Activated T-cell treated with anti-CD3 and anti-CD28 coated beads for 4 hours (primary cell): ENCODE results near the gene SMPD3.

Experiments used
- DNase-seq: peaks from one replicate; pipeline ENCODE4 v3.0.0-alpha.2; 2020

Gene SMPD3

DNA sequence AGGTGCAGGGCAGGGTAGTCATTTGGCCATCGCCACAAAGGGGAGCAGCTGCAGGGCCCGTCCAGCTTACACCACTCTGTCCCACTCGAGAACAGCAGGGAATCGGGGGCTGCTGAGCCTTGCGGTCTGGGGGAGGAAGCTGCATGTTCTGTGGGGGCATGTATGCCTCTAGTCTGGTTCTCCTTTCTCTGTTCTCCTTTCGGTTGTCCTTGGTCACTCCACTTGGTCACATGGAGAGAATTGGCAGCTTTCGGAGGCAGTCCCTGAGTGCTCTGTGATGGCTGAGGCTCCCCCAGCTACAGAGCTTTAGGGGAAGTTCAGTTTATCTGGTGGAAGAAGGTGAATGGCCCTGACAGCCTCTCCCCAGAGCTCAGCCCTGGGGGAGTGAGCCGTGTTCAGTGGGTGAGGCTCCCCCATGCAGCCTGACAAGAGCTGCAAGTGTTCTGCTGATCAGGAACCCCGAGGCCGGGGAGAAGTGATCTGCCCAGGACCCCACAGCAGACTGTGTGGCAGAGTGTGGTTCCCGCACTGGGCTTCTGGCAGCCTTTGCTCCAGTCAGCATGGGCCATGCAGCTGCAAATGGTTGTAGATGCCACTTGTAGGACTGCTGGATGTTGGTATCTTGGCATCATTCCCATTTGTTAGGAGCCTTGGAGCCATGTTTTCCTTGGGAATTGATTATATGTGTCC lies 22.3 kb upstream of the SMPD3 start:
- no peak for DNase-seq

DNA sequence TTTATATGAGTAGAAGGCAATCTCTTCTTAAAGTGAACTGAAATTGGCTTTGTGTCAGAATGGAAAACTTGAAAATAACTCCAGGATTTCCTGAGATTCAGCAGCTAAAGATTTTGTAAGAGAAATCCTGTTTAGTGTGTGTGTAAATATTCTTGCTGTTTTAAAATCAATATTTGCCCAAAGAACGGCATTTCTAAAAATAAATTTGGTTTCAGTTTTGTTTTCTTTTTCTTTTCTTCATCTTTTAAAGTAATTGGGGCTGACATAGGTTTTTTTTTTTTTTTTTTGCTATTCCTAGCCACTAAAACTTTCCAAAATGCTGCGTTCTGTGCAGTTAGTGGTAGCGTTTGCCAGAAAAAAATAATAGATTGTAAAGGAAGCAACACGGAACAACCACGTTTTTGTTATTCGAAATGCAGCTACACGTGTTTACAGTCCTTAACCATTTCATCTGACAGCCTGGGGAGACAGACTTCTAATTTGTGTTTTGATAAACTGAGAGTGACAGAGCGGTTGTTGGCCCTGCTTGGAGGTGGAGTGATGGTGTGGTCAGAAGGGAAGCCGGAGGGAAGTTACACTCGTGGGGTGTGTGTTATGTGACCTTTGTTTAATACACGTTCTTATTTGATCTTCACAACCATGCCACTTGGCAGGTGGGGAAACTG lies 21.6 kb upstream of the SMPD3 start:
- no peak for DNase-seq

DNA sequence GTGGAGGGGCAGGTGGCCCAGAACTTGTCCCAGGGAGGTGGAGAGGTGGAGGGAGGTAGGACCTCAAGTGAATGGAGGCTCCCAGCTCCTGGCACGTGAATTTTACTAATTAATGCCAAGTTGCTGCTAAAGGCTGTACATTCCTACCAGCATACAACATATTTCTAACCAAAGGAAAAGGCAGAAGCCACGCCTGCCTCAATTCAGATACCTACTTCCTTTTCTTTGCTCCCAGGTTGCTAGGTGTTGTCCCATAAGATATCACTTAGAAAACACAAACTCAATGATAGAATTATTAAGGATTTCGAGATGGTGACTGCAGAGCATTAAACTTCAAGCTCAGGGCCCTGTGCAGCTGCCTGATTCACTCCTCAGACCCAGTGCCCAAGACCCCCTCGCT lies 20.5 kb upstream of the SMPD3 start:
- no peak for DNase-seq

DNA sequence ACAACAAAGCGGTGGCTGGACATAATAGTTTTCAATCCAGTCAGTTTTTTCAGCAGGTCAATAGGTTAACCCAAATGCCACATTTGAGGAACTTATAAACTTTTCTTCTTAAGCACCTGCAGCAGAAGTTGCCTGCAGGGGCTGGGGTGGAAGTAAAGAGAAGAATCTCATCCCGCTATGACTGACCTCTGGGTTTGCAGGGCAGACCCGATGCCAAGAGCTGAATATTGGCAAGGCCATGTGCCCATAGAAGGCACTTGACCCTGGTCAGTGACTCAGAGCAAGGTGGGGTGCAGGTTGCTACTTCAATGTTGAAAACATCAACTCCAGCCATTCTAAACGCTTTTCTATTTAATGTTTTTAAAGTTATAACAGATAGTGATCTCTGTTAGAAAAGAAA lies 17.9 kb upstream of the SMPD3 start:
- DNase-seq: no peak

DNA sequence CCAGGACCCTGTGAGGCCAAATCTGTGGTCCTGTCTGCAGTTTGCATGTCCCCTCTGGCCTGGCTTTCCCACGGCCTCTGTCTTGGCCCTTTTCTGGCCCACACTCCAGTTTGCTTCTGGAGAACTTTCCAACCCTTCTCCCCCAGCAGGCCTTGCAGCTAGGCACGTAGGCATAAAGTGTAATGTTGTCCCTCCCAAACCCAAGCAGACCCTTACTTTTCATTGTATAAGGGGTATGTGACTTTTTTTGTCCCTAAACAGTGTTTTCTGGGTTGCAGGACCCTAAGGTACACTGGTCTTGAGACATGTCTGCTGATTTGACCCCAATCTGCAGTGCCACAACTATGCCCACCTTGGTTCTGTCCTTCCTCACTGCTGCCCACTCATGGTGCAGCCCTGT lies 15.6 kb upstream of the SMPD3 start:
- no peak for DNase-seq

DNA sequence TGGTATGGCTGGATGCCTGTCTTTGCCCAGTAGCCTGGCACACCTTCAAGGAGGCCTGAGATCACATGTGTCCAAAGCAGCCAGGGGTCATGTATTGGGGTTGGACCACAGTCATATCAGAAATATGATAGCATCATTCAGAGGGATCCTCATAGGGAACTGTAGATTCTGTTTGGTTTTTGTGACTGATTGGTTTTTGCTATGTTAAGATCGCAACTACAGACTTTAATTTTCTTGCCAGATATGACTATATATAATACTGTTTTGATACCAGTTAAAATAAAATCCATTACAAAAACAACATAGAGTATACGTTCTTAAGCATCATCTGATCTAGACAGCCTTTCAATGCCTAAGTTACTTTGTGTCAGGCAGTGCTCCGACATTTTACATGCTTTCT lies 11.8 kb upstream of the SMPD3 start:
- no peak for DNase-seq

DNA sequence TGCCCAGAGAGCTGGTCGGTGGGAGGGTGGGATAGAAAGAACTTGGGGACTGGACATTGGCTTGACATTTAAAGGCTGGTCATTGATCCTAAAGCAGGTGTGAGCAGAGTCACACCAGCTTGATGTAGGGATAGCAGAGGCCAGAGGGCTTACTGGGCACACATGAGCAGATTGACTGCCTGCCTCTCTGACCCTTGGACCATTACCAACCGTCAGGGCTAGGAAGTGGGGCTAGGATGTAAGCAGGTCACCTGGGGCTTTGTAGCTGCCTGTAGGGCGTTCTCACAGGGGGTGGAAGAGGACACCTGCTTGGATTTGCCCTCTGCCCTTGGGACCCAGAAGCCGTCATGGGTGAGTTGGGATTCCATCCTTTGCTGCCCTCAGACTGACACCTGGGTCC lies 11.1 kb upstream of the SMPD3 start:
- DNase-seq: no peak

DNA sequence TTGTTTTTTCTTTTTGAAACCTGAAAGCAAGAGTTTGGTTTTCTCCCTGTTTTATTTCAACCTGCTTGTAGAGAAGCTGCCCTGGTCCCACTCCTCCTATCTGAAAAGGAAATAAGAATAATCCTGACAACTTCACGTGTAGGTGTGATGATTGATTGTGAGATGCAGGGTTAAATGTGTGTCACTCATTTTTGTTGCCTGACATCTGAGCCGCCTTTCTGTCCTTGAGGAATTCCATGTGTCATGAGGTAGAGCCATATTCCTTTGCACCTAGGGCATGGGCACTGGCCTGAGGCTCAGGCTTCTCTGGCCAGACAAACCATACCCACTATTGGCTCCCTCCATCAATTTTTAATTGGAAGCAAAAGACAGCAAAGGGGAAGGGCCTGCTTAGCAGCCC lies 10.2 kb upstream of the SMPD3 start:
- no peak for DNase-seq

DNA sequence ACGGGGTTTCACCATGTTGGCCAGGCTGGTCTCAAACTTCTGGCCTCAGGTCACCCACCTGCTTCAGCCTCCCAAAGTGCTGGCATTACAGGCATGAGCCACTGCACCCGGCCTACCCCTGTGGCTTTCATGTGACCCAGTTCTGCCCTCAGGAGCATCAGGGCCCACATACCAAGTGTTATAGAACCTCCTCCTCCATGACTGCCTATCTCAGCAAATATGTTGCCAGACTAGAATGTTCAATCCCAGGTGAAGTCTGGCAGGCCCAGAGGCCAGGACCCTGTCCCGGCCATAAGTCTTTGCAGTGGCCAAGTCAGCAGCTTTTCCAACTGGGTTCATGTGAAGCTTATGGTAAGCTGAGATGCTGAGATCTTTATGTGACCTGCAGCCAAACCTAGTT lies 9.8 kb upstream of the SMPD3 start:
- no peak for DNase-seq

DNA sequence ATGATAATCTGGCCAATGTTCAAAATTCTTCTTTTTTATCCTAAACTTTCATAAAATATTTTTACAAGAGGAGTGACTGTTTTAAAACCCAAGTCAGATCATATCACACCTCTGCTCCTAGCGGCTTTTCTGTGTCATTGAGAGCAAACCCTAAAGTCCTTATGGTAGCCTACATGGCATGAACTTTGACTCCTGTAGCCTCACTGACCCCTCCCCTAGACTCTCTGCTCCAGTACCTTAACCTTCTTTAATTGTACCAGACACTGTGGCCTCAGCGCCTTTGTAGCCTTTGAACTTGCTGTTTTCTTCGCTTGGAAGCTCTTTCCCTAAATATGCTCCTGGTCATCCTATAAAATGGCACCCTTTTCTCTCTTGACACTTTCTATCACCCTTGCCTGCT lies 7.3 kb upstream of the SMPD3 start:
- no peak for DNase-seq

DNA sequence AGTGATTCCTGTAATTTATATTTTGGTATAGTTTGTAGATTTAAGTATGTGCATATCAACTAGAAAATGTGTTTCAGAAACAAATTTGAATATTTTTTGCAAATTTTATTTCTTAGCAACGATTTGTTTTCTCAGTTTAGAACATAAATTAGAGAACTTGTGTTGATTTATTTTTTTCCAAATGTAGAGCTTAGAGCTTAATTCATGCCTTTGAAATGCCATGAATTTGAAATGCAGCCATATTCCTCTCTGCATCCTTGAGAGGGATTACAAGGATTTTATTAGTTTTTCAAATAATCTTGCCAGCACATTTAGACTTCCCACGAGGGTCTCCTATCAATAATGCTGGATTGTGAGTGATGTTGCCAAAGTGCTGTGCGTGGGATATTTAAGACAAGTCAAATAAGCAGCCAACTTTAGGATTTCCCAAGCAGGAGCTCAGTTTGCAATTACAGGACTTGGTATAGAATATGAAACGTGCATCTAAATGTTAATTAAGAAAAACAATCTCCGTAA lies 6.7 kb upstream of the SMPD3 start:
- no peak for DNase-seq

DNA sequence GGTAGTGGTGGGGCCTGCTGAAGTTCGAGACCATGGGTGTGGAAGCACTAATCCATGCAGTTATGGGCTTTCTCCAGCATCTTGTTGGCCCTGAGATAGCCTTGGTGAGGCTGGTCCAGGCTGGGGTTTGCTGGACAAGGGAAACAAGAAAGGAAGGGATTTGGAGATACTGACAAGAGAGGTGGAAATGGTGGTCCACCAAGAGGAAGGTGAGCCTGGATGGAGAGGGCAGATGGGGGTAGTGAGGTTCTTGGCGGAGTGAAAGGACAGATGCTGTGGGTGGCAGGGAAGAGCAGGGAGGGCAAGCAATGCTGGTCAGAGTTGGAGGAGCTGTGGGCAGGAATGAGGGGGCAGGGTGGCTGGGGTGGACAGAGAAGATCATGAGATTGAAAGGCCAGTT lies 5.5 kb upstream of the SMPD3 start:
- DNase-seq: no peak

DNA sequence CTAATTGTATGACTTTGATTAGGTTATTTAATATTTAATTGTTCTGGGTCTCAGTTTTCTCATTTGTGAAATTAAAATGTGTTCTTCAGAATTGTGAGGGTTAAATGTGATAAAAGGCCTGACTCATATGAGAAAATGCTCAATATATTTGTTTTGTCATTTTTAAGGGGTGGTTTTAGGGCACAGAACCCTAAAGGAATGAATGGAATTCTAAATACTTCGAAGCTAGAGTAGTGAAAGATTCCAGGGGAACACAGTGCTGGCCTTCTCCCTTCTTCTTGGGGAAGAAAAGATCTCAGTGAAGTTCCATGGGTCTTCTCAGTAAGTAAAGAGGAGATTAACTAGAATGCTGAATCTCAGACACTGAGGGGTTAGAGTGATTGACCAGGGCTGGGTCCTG lies 3.9 kb upstream of the SMPD3 start:
- DNase-seq: no peak

DNA sequence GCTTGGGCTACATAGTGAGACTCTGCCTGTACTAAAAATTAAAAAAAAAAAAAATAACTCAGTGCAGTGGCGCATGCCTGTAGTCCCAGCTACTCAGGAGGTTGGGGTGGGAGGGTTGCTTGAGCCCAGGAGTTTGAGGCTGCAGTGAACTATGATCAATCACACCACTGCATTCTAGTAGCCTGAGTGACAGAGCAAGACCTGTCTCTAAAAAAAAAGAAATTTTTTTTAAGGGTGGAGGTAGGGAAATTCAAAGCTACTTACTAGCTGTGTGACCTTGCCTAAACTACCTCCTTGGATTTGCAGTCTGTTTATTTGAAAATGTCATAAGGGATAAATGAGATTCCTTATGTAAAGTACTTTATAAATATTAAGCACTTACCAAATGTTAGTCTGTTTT lies 3.4 kb upstream of the SMPD3 start:
- no peak for DNase-seq

DNA sequence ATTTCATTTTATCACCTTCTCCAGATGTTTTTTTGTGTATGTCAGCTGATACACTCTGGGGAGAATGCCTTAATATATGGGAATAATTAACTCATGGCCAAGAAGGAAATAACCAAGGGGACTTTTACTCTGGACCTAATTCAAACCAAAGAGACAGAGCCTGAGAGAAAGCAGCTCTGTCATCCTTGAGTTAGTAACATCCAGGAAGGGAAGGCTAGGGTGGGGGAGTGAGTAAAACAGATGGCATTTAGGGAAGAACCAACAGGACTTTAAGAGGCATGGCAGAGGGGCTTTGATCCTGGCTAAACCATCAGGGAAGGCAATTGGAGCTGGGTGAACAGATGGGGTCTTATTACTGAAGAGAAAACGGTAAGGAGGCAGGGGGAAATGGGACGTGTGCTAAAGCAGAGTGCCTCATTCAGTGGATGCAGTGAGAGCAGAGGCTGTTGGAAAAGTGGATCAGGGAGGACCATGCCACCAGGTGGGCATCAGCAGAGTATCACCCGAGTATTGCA lies 2.5 kb upstream of the SMPD3 start:
- DNase-seq: no peak

DNA sequence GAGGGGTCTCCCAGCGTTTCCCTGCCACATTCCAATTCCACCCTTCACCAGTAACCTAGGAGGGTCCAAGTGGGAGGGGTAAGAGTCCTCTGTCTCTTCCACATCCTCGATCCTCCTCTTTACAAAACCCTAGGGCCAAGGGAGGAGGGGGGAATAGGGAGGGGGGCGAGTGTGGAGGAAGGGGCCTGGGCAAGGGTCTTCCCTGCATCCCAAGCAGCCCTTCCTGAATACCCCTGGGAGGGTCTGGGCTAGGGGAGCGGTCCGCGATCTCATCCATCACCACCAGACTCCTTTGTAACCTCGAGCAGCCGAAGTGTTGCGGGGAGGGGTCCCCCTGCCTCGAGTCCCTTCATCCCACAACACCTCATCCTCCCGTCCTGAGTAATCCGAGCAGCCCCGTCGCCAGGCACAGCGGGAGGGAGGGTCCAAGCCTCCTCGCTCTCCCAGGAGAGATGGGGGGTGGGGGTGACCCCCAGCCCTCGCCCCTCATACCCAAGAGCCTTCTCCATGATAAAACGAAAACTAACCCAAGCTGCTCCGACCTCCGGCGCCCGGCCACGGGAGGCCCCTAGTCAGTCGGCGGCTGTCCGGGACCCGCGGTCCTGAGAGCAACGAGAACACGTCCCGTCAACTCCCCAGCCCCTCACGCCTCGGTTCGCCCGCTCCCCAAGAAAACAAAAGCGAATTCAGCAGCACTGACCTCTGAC lies 502 bp downstream of the SMPD3 start:
- DNase-seq: no peak

DNA sequence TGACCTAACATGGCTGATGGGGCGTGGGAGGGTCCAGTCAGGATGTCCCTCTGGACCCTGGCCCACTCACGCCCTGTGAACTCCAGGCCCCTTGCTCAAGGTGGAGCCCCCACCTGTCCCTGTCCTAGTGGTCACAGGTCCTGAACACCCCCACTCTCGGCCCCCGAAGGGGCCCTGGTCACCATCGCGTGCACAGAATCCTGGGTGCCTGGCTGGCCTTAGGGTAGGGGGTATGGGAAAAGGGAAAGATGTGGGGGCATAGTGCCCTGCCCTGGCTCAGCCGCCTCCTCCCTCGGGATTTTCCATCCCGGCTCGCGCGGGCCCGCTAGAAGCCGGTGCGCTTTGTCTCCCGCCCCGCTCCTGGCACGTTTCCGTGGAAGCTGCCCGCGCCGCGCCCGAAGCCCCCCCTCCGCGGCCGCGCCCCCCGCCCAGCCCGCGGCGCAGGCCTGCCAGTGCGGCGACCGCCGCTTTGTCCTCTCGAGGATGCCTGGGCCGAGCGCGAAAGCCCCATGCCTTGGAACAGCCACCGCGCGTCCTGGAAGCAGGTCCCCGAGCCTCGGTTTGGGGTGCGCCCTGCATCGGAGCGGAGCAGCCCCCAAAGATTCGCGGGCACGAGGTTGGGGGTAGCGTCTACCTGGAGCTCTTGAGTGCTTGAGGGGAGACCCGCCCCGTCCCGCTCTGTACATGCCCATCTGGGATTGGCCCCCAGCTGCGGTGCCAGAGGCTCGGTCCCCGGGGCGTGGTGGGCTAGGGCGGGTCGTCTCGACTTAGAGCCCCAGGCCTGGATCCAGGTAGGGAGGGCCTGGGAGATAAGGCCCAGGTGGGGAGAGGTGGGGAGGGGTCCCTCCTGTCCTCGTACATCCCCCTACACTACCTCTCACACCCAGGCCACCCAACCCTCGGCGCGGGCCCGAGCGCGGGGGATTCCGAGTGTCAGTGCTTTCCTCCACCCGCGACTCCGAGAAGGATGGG lies 1.3 kb downstream of the SMPD3 start:
- no peak for DNase-seq

DNA sequence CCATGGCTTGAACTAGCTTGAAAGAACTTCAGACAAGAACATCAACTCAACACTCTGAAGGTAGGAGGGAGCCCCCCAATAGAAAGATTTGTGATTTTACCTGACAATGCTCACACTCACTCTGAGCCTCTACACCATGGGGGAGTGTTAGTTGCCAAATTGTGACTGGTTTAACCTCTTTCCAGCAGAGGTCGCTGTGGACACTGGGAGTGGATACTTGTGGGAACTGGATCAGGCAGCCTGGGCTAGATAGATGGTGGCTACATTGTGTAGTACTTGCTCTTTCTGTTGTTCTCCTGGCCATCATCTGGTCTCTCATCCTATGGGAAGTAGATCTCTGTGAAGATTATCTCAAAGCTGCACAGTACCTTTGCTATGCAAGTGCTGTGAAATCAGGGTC lies 2.9 kb downstream of the SMPD3 start:
- no peak for DNase-seq

DNA sequence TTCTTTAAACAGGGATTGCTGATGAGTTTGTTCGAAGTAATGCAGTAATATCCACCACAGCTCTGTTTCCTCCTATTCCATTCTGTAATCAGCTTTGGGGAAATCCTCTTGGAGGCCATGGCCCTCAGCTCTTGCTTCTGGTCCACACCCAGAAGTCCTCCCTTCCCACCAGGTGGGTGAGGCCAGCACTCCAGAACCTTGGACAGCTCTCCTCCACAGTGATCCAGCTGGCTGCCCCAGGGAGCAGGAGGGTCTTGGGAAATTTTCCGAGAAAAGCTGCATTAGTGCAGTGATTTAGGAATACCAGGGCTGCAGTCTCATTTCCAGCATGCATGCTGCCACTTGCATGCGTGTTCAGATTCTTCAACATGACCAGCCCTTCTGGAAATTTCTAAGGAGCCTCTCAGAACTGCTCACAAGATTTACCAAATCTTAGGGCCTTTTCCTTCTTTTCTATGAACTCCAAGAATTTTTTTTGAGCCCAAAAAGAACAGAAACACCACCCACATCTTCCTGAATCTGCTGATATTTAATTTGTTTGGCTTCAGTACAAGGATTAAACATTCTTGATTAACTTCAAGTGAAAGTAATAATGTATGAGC lies 4.2 kb downstream of the SMPD3 start:
- no peak for DNase-seq

DNA sequence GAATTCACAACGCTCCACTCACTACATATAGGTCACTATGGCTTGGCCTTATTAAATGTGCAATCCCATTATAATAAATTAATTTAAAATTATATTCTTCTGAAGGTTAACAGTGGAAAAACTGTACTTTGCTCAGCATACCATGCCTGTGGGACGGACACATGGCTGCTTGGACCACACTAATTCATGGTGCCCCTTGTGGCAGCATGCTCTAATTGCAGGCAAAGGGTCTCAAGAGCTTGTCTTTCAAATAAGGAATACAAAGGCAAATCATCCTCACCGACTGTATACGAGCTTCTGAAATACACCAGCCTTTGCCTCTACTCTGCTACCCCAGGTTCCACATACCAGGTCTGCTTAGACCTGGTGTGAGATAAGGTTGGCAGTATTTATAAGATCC lies 11.7 kb downstream of the SMPD3 start:
- DNase-seq: no peak

DNA sequence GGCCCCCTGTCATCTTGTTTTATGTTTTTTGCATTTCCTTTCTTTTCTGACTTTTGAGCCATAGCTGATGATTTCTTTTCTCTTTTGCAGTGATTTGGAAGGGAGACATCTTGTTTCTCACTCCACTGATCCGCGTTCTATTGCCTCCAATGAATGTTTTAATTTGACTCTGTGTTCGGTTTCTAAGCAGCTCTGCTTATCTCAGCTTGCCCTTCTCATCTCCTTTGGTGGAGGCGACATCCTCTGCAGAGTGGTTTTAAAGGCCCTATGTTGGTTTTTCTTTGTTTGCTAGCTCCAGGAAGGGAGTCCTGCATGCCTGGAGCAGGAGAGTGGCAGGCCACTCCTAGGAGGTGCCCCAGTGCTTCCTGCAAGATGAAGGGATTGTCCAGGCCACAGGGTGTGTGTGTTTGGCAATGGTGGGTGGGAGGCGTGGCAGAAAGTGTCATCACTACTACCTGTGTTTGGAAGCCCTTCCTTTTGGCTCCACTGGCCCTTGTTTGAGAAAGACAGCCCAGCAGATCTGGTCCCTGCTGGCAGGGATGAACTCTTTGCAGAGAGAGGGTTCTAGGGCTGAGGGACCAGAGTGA lies 13.6 kb downstream of the SMPD3 start:
- DNase-seq: no peak

DNA sequence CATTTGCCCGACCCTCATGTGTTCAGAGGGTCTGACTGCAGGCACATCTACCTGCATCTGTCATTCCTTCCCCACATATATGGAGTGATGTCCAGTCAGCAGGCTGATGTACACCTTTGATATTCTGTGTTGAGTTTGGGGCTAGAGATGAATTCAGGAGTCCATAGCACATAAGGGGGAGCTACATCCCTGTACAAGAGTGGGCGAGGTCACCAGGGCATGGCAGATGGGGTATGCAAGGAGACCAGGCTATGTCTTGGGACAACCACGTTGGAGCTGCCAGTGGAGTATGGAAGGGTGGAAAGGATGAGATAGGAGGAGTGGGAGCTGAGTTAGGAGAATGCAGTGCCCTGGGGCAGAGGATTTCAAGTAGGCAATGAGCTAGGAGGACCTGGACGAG lies 15.0 kb downstream of the SMPD3 start:
- no peak for DNase-seq
